HG03159 (cell line): ENCODE measurements around the gene BMPER.

ENCODE experiments used
- ATAC-seq: cut with Tn5 transposase; IDR thresholded peaks from one replicate; pipeline ENCODE4 v1.9.1; 2021; ENCODE audit warnings: mild to moderate bottlenecking, moderate library complexity; ENCODE audit not compliant: unreplicated experiment

Gene BMPER

DNA sequence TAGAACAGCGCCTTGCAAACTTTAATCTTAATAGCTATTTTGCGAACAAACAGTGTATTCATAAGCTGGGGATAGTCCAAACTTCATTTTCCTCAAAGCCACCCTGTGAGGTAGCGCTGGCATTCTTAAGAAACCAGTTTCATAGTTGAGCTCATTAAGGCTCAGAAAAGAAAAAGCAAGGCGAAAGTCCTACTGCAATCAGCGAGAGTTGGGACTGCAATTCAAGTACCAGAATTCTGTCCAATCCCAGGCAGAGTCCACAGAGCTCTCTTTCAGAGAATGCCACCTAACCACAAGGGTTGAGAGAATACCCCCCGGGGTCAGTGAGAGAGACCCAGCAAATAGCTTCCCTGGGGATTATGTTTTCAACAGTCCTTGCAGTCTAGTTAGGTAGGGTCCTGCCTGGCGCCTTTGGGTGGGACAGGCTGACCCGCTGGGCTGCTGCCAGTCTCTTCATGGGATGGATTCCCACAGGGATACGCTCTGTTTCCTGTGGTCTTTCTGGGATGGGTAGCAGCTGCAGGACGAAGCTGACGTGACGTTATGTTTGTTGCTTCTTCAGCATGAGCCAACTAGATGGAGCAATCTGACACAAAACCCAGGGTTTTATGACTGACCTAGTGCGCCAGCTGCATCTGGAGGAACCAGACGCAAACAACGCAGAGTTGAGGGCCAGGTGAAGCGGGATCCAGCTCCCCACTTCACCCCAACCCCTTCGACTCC is 16.0 kb downstream of the BMPER start:
- no peak for ATAC-seq

DNA sequence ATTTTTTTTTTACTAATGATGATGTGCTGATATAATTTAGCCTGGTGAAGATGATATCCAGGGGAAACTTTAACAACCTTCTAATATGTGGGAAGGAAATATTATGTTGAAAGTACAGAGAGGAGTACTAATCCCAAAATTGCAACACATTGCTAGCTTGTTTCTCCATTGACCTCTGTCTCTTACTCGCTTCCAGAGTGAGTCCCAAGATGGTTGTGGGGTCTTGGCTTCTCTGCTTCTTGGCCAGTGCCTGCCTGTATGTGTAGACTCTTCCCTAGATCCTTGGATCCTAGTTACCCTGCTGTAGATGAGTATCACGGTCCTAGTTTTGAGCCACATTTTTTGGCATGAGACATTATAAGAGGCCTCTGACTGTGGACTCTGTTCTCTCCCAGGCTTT is 17.5 kb downstream of the BMPER start:
- ATAC-seq = no peak

DNA sequence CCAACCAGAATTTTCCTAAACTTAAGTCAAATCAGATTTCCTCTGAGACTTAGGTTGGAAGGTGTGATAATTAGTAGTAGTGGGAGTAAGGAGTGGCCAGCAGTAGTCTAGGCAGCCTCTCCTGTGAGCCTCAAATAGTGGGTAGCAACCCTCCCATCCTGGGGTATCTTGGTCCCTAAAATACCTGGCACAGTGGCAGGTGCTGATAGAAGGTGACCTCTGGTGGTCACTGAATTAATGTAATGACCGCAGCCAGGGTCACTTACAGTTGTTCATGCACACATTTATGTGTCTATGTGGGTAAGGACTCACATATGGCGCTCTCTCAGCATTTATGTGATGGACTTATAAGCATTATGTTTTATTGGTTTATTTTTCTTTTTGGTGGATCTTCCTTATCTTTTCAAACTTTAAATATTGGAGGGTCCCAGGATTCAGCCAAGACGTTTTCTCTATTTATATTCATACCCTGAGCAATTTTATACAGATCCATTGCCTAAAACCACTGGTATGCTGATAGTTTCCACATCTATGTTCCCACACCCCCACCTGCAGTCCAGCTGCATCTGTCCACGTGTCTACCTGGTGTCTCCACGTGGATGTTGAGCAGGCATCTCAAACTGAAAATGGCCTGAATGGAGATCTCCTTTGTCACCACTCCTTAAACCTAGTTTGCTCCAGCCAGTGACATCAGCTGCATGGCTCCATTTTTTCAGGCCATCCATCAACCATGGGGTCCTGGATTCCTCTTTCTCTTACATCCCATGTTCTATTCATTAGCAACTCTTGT is 18.3 kb downstream of the BMPER start:
- no peak for ATAC-seq

- ATAC-seq = no peak
Observed at GRCh38 chr7:33926535-33926934, 21.2 kb downstream of the BMPER start.

DNA sequence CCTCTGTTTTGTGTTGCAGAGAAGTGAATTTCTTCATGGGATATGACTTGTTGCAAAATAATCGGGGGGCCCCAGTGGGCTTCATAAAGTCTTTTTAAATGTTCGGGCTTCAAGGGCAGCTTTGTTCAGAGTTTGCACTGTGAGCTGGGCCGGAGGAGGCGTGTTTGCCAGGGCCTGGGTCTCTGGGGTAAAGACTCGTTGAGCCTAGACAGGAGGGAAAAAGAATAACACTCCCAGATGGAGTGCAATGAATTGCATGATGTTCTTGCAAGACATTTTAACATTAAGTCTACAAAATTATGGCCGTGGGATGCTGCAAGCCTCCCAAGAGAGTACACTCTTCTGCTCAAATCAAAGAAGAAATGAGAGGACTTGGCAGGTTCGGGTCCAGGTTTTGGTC is 23.6 kb downstream of the BMPER start:
- ATAC-seq = no peak

DNA sequence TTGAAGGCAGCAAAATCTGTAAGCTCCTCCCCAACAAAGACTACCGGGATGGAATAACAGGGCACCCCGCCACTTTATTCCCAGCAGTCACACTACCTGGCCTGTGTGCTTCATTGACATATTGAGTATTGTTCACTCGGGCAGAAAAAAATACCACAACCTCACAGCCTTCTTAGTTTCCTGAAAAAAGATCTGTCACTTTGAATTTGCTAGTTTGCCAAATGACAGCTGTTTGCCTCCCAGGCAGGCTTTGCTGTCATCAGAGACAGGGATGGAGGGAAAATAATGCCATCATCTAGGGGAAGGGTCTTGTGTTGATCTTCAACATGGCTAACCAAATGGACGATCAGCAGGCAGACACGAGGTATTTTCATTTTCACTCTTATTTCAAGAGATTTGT is 26.9 kb downstream of the BMPER start:
- ATAC-seq = no peak

DNA sequence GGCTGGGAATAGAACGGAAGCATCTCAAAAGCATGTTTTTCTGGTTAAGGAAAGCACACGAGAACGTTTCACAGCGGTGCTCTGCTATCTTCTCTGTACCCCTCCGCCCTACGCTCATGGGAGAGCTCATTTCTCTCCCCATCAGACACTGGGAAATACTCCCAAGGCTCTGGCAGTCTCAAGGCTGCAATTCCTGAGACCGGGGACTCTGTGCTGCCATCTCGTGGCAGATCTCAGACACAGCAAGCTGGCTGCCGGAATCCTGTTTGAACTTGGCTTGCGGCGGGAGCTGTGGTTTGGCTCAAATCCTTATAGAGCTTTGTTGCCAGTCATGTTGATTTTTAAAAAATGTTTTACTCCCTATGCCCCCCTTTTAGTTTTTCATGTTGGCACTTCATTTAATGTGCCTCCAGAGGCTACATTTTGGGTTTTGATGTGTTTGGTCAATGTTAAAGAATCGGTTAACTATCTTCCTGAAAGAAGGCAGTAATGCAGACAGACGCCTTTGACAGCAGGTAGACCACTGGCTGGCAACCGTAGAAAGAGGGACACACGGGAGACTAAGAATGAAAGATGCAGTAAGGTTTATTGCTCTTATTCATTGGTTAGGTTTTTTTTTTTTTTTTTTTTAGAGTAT is 27.6 kb downstream of the BMPER start:
- ATAC-seq = peak; percentile 90

- no peak for ATAC-seq
Observed at GRCh38 chr7:33933611-33934281, 28.4 kb downstream of the BMPER start.

DNA sequence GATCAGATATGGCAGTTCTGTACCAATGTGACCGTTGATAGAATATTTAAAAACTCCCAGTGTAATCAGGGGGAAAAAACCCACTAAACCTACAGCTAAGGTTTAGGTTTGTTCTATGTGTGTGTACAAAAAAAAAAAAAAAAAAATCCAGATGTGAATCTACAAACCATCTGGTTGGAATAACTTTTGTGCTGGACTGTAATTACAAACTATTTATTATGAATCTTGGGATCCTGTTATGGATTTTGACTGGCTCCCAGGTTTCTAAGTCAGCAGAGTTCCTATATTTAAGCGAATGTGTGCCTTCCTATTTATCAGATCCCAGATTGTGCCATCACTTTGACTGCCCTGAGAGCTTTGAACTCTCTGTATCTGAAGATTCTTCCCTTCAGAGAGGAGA is 29.1 kb downstream of the BMPER start:
- ATAC-seq = no peak

DNA sequence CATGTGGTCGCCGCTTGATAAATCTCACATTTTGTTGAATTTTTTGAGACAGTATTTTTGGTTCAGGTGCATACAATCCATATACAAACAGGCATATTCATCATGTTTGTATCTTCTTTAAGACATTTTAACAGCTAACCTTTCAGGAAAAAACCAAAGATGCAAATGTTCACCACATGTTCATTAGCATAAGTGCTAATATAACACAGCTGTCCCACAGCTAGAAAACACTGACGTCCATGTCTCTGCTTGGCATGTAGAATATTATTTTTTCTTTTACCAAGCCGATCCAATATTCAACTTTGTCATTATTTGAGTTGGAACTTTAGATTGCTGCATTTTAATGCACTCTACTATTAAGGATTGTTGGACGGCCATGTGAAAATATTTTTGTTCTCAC is 31.2 kb downstream of the BMPER start:
- ATAC-seq = no peak

DNA sequence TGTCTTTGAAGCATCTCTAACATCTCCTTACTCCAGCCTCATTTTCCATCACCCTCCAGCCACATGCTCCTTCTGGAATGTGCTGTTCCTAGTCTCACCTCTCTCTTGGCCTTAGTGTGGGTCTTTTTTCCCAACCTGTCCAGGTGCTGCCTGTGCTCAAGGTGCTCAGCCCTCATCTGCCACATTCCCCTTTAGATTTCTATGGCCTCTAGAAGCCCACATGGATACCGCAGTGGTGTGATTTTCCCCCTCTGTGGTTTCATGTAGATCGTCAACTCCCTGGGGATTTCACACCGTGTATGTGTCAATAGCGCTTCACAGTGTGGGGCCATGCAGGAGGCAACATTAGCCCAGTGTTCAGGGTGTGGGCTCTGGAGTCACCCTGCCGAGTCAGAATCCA is 32.5 kb downstream of the BMPER start:
- ATAC-seq = no peak

DNA sequence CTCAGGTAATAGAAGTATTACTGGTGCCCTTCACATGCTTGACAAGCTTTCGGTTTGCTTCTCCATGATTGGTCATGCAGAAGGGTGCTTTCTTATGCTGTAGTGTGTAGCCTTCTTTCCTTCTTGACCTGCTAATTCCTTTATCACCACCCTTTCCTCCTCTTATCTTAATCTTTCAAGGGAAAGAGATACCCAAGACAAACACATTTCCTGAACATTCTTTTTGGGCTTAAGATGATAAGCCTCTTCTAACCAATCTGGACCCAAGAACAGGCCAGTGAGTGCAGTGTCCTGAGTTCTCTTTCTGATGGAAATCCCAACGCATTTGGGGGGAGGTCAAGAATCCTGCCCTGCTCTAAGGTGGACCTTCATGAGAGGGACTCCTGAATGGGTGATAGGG is 33.8 kb downstream of the BMPER start:
- no peak for ATAC-seq

- no peak for ATAC-seq
Observed at GRCh38 chr7:33940503-33940902, 35.2 kb downstream of the BMPER start.

DNA sequence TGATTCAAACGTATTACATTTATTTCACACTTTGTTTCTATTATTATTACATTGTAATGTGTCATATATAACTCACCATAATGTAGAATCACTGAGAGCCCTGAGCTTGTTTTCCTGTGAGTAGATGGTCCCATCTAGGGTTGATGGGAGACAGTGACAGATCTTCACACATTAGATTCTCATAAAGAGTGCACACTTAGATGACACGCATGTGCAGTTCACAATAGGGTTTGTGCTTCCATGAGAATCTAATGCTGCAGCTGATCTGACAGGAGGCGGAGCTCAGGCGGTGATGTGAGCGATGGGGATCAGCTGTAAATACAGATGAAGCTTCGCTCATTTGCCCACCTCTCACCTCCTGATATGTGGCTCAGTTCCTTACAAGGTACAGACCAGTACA is 36.1 kb downstream of the BMPER start:
- ATAC-seq = no peak

DNA sequence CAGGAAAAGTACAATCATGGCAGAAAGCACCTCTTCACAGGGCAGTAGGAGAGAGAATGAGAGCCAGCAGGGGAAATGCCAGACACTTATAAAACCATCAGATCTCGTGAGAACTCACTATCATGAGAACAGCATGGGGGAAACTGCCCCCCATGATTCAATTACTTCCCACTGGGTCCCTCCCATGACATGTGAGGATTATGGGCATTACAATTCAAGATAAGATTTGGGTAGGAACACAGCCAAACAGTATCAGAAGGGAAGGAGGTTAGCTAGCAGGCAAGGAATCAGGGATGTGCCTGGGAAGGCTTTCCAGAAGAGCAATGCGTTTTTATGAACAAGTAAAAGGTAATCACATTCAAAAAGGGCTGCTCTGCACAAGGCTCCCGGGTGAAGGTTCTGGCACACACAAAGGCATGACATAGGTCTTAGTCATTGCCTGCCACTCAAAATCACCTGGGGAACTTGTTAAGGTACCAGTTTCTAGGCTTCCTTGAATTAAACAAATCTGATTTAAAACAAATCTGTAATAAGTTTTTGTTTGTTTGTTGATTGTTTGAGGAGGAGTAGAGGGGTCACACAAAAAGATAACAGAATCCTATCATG is 40.9 kb downstream of the BMPER start:
- ATAC-seq = no peak

GRCh38 chr7:33950047-33950714 is 44.8 kb downstream of the BMPER start:
- no peak for ATAC-seq

- no peak for ATAC-seq
Observed at GRCh38 chr7:33952824-33953223, 47.5 kb downstream of the BMPER start.

DNA sequence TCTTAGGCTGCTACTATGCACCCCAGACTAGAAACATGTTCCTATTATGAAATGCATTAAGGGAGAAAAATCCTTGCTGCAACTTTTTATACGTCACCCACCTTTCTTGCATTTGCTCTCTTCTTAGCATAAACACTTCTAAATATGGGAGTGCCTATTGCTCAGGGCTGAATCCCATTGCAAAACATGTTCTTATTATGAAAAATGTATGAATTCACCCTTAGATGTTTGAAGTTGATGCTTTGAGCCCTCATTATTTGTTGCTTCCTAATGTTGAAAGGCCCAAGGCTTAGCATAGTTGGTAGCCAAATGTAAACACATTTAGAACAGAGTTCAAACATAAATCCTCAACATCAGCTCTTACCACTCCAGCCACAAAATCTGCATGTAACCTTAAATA is 52.8 kb downstream of the BMPER start:
- ATAC-seq = no peak

DNA sequence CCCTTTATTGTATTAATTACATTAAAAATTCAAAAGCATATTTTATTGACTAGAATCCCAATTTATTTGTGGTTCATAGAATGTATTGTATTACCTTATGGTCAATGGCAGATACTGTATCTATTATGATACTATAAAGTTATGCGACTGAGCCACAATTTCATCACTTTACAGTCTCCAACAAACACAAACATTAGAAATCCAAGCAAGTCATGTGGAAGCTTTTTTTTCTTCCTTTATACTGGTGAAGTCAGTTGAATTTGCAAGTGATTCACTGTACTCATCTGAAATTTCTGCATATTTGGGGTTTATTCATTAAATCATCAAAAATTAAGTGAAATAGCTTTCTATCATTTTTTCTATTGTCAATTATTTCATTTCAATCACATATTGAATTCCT is 54.3 kb downstream of the BMPER start:
- no peak for ATAC-seq

DNA sequence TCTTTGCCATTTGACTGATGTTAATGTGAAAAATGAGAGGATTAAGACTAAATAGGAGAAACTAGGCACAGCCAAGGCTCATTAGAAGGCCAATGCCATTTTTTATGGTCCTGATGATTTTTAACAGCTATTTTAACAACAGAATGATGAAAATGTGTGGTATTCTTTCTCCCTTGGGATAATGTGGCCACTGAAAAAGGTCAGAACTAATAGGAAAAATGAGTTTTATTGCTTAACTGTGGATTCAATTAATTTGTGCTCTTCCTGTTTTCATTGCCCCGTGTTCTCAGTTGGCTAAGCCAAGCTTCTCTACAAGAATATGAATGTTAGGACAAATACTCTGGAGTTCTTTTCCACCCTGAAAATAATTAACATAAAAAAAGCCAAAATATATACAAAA is 56.6 kb downstream of the BMPER start:
- no peak for ATAC-seq
